GM12878 (cell line): Measurements from ENCODE around the gene EBF3.

Experiments
- EP300 ChIP-seq, 2 experiments: fragments of 150-350 bp in 1 of 2; IDR thresholded peaks; 2 replicates each; pipeline ENCODE4 v1.6.1; 2011 to 2012; ENCODE audit warnings: low read depth in 2 of 2, low read length in 2 of 2, borderline replicate concordance in 1 of 2, improper control_type of control experiment in 1 of 2, inconsistent platforms in 1 of 2; ENCODE audit not compliant: control insufficient read depth in 1 of 2
- EZH2 ChIP-seq: IDR thresholded peaks from 2 replicates; pipeline ENCODE4 v1.6.1; 2012; ENCODE audit warnings: low read depth, mild to moderate bottlenecking, control low read depth, inconsistent platforms, low read length, borderline replicate concordance; ENCODE audit not compliant: control insufficient read depth
- HDAC2 ChIP-seq: fragments of 200-600 bp; sonication (generic); IDR thresholded peaks from 2 replicates; pipeline ENCODE4 v1.6.1; 2017
- NFYA ChIP-seq: IDR thresholded peaks from 2 replicates; pipeline ENCODE4 v1.6.1; 2011; ENCODE audit warnings: low read depth, mild to moderate bottlenecking, low read length, improper control_type of control experiment, borderline replicate concordance
- TAF1 ChIP-seq: IDR thresholded peaks from 2 replicates; pipeline ENCODE4 v1.6.1; 2011; ENCODE audit warnings: mild to moderate bottlenecking, low read depth, low read length, borderline replicate concordance
- TARDBP ChIP-seq: IDR thresholded peaks from 2 replicates; pipeline ENCODE4 v1.6.1; 2016; ENCODE audit warnings: borderline replicate concordance
- ZNF274 ChIP-seq: IDR thresholded peaks from one replicate; pipeline ENCODE4 v1.8.0; 2011; ENCODE audit not compliant: insufficient read length, insufficient read depth
- TF ChIP-seq, protein P1 (sequence below): IDR thresholded peaks from 2 replicates; pipeline ENCODE4 v1.6.1; 2012; ENCODE audit warnings: low read depth, low read length, improper control_type of control experiment
- TF ChIP-seq, protein P2 (sequence below), 3 experiments: IDR thresholded peaks in 2 of 3; conservative IDR thresholded peaks in 1 of 3; 2 replicates each; pipeline ENCODE4 v1.5.1; 2011; ENCODE audit warnings: low read depth in 3 of 3, low read length in 3 of 3, mild to moderate bottlenecking in 3 of 3, control low read depth in 2 of 3, moderate library complexity in 2 of 3, inconsistent platforms in 1 of 3, mixed read lengths in 1 of 3; ENCODE audit not compliant: control insufficient read depth in 2 of 3, insufficient read depth in 1 of 3; ENCODE audit errors: extremely low read depth in 1 of 3

DNA sequence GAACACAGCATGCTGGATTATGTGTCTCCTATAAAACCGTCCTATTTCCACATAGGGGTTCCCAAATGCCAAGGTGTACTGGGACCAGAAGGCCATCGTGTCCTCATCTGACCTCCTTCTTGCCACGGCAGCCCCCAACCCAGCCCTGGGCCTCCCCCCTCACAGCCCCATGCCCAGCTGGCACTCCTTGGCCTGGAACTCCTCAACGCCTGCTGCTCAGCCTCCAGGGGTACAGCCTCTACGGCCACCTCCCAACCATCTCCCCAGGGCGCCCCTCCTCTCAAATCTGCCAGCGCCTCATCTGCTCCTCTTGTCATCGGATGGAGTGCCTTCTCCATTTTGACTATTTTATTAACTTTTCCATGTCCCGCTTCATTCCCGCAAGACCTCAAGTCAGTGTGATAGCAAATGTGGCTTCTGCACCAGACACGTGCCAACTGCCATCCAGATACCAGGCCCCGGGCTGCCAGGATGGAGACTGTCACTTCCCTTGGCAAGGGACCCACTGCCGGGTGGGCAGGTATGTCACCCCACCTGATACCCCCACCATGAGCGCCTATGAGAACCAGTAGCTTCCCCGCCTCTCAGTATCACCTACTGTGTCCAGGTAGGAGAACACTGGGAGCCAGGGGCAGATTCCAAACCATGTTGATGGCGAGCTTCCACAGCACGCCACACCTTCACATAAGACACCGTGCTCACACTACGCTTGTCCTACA is 106.7 kb downstream of the EBF3 start:
- TF ChIP-seq, protein P1, sequence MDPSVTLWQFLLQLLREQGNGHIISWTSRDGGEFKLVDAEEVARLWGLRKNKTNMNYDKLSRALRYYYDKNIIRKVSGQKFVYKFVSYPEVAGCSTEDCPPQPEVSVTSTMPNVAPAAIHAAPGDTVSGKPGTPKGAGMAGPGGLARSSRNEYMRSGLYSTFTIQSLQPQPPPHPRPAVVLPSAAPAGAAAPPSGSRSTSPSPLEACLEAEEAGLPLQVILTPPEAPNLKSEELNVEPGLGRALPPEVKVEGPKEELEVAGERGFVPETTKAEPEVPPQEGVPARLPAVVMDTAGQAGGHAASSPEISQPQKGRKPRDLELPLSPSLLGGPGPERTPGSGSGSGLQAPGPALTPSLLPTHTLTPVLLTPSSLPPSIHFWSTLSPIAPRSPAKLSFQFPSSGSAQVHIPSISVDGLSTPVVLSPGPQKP: no peak
- TF ChIP-seq, protein P2, sequence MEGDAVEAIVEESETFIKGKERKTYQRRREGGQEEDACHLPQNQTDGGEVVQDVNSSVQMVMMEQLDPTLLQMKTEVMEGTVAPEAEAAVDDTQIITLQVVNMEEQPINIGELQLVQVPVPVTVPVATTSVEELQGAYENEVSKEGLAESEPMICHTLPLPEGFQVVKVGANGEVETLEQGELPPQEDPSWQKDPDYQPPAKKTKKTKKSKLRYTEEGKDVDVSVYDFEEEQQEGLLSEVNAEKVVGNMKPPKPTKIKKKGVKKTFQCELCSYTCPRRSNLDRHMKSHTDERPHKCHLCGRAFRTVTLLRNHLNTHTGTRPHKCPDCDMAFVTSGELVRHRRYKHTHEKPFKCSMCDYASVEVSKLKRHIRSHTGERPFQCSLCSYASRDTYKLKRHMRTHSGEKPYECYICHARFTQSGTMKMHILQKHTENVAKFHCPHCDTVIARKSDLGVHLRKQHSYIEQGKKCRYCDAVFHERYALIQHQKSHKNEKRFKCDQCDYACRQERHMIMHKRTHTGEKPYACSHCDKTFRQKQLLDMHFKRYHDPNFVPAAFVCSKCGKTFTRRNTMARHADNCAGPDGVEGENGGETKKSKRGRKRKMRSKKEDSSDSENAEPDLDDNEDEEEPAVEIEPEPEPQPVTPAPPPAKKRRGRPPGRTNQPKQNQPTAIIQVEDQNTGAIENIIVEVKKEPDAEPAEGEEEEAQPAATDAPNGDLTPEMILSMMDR (IDR thresholded peaks at IDR 0.05 in 2 of 3, conservative IDR thresholded peaks at IDR 0.05 in 1 of 3; ENCODE audit: control insufficient read depth in 2 of 3, extremely low read depth in 1 of 3, insufficient read depth in 1 of 3, low read depth in 3 of 3, low read length in 3 of 3): no peak
- TF ChIP-seq TARDBP (no peak), TAF1 (no peak), EZH2 (no peak), HDAC2 (no peak), ZNF274 (no peak), EP300 (IDR thresholded peaks at IDR 0.05; ENCODE audit: borderline replicate concordance in 1 of 2, control insufficient read depth in 1 of 2, low read depth in 2 of 2, low read length in 2 of 2) (no peak), NFYA (no peak)
